Endothelial cell (in vitro differentiated cells): ENCODE data around the gene EPN3. TPM values are rescaled to one million over a fixed set of nuclear protein-coding genes. Genes with fewer than 3 reads are reported as not detected.

Experiments
- DNase-seq: peaks from one replicate; pipeline ENCODE4 v3.0.0; 2021; ENCODE audit warnings: low spot score
- H3K27ac Mint-ChIP-seq: one replicate; pipeline ENCODE4 v1.8.0; 2021; ENCODE audit warnings: mixed read lengths, inconsistent platforms; ENCODE audit not compliant: unreplicated experiment
- H3K27me3 Mint-ChIP-seq: one replicate; pipeline ENCODE4 v1.8.0; 2021; ENCODE audit warnings: mild to moderate bottlenecking, moderate library complexity, mixed read lengths, inconsistent platforms; ENCODE audit not compliant: unreplicated experiment
- H3K36me3 Mint-ChIP-seq: one replicate; pipeline ENCODE4 v1.8.0; 2021; ENCODE audit warnings: mild to moderate bottlenecking, low read depth, mixed read lengths, inconsistent platforms; ENCODE audit not compliant: unreplicated experiment
- H3K4me1 Mint-ChIP-seq: one replicate; pipeline ENCODE4 v1.8.0; 2021; ENCODE audit warnings: mild to moderate bottlenecking, mixed read lengths, inconsistent platforms; ENCODE audit not compliant: unreplicated experiment
- H3K4me3 Mint-ChIP-seq: one replicate; pipeline ENCODE4 v1.8.0; 2021; ENCODE audit warnings: mild to moderate bottlenecking, mixed read lengths, inconsistent platforms; ENCODE audit not compliant: unreplicated experiment
- H3K9me3 Mint-ChIP-seq: one replicate; pipeline ENCODE4 v1.8.0; 2021; ENCODE audit warnings: mixed read lengths, inconsistent platforms; ENCODE audit not compliant: unreplicated experiment
- CTCF ChIP-seq: fragments of 200-600 bp; sonication (generic); IDR thresholded peaks from one replicate; pipeline ENCODE4 v1.5.0; 2021; ENCODE audit warnings: antibody characterized with exemption; ENCODE audit not compliant: unreplicated experiment
- total RNA-seq: library from RNA; stranded (reverse); fragmentation: NEBNext Ultra II Directional; extraction: Animal tissue kit (Norgen Biotek cat#: 25700); gene quantifications from one replicate; pipeline ENCODE4 v1.2.1, GENCODE V29; 2021; ENCODE audit not compliant: unreplicated experiment

Gene EPN3
- total RNA-seq, 1 donor from 2014 or later: 0.49 TPM

- H3K9me3 Mint-ChIP-seq: no peaks in the 10 kb centered on the region
- no peak overlapping the region for H3K4me3 Mint-ChIP-seq
- no peak for TF ChIP-seq CTCF
- H3K27me3 Mint-ChIP-seq: peaks cover 12% of the 10 kb centered on the region
- no peaks in the 10 kb centered on the region for H3K36me3 Mint-ChIP-seq
- no peak overlapping the region for H3K27ac Mint-ChIP-seq
- peaks cover 16% of the 10 kb centered on the region for H3K4me1 Mint-ChIP-seq
- no peak for DNase-seq
These were observed 4.4 kb downstream of the EPN3 start for GRCh38 chr17:50536683-50537646.

- H3K27me3 Mint-ChIP-seq: peaks cover 9% of the 10 kb centered on the region
- H3K9me3 Mint-ChIP-seq: no peaks in the 10 kb centered on the region
- no peak overlapping the region for H3K27ac Mint-ChIP-seq
- TF ChIP-seq CTCF: no peak
- no peak for DNase-seq
- no peaks in the 10 kb centered on the region for H3K36me3 Mint-ChIP-seq
- peaks cover 16% of the 10 kb centered on the region for H3K4me1 Mint-ChIP-seq
- no peak overlapping the region for H3K4me3 Mint-ChIP-seq
These were observed 5.4 kb downstream of the EPN3 start for GRCh38 chr17:50537721-50538548.

GRCh38 chr17:50538549-50539410, 6.2 kb downstream of the EPN3 start:
- peaks cover 7% of the 10 kb centered on the region for H3K27me3 Mint-ChIP-seq
- H3K4me3 Mint-ChIP-seq: no peak overlapping the region
- no peaks in the 10 kb centered on the region for H3K9me3 Mint-ChIP-seq
- H3K27ac Mint-ChIP-seq: no peak overlapping the region
- peaks cover 8% of the 10 kb centered on the region for H3K4me1 Mint-ChIP-seq
- TF ChIP-seq CTCF: no peak
- no peak for DNase-seq
- no peaks in the 10 kb centered on the region for H3K36me3 Mint-ChIP-seq

GRCh38 chr17:50539762-50540559, 7.4 kb downstream of the EPN3 start:
- H3K4me1 Mint-ChIP-seq: peaks cover 7% of the 10 kb centered on the region
- DNase-seq: no peak

More at GRCh38 chr17:50539762-50540559, 7.4 kb downstream of the EPN3 start:
- no peaks in the 10 kb centered on the region for H3K36me3 Mint-ChIP-seq
- no peak for TF ChIP-seq CTCF
- H3K4me3 Mint-ChIP-seq: no peak overlapping the region
- peaks cover 8% of the 10 kb centered on the region for H3K27me3 Mint-ChIP-seq
- H3K27ac Mint-ChIP-seq: no peak overlapping the region
- no peaks in the 10 kb centered on the region for H3K9me3 Mint-ChIP-seq
